Measurements from ENCODE around the gene FER.

FER gene

DNA sequence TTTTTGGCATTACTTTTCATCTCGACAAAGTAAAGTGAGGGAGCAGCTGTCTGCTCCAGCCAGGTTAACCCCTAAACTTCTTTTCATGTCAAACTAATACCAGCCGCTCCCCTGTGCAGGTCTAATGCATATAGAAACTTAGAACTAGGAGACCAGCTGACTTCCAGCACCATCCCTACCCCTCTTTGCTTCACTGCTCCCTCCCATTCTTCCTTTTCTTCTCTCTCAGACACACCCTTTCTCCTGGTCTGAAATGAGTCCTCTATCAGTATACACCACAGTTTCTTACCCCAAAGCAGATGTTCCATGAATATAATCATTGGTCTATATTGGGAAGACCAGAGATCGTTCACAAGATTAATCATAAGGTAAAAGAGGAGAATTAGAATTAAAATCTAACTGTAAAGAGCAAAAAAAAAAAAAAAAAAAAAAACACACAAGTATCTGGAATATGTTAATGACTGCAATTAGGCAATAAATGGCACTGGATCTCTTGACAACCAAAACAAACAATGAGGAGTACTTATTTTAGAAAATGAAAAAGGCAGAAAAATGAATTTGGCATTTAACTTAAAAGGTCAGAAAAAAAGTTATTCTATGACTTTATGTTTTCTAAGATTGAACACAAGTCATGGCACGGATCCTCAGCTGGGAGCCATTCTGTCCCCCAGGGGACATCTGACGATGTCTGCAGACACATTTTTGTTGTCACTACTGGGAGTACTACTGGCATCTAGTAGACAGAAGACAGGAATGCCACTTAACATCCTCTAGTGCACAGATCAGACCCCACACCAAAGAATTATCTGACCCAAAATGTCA, 452.3 kb downstream of the FER start:
- Histone ChIP-seq H2BK120ac (ENCODE audit: low read depth, low read length) (no peak overlapping the region), H3K4me3 (ENCODE audit: insufficient read depth in 1 of 2, low read depth in 1 of 2, low read length in 2 of 2) (no peak overlapping the region), H2BK12ac (ENCODE audit: low read length in 2 of 2) (no peak overlapping the region), H3K9me3 (ENCODE audit: control insufficient read depth, low read length) (peaks cover 7% of the 10 kb centered on the region), H2BK5ac (ENCODE audit: low read depth, low read length, poor library complexity, severe bottlenecking) (no peak overlapping the region), H3K14ac (ENCODE audit: low read length in 2 of 2) (no peak overlapping the region), H3K36me3 (ENCODE audit: control insufficient read depth in 1 of 2, insufficient read depth in 2 of 2, low read depth in 1 of 2, low read length in 2 of 2) (no peaks in the 10 kb centered on the region), H4K8ac (ENCODE audit: low read length) (no peak overlapping the region), H3K4me2 (ENCODE audit: low read length, poor library complexity, severe bottlenecking) (no peak overlapping the region), H3K18ac (ENCODE audit: low read depth in 1 of 2, low read length in 2 of 2) (peak overlapping the region in 1 of 2 experiments; percentile 11), H3K23ac (ENCODE audit: low read length in 2 of 2) (no peak overlapping the region), H2AK5ac (ENCODE audit: low read length, severe bottlenecking) (no peak overlapping the region), H3K4ac (ENCODE audit: low read depth in 1 of 2, low read length in 2 of 2) (no peak overlapping the region), H3K4me1 (ENCODE audit: control insufficient read depth, insufficient read depth, low read depth, low read length) (no peaks in the 10 kb centered on the region), H3K27me3 (ENCODE audit: control insufficient read depth in 1 of 2, insufficient read depth in 1 of 2, low read length in 2 of 2) (no peaks in the 10 kb centered on the region), H3K79me1 (replicated peaks; ENCODE audit: low read length, poor library complexity, severe bottlenecking) (no peaks in the 10 kb centered on the region), H2AFZ (ENCODE audit: low read depth, low read length) (no peak overlapping the region), H3K9ac (ENCODE audit: low read length) (no peak overlapping the region), H4K91ac (ENCODE audit: low read length) (no peak overlapping the region), H3K27ac (ENCODE audit: low read length, poor library complexity, severe bottlenecking) (no peak overlapping the region), H2BK15ac (ENCODE audit: low read depth, poor library complexity, severe bottlenecking) (no peak overlapping the region)
- DNase-seq: peak; percentile 49
- 83% methylated on average over 4 of the region's 5 CpGs for WGBS

DNA sequence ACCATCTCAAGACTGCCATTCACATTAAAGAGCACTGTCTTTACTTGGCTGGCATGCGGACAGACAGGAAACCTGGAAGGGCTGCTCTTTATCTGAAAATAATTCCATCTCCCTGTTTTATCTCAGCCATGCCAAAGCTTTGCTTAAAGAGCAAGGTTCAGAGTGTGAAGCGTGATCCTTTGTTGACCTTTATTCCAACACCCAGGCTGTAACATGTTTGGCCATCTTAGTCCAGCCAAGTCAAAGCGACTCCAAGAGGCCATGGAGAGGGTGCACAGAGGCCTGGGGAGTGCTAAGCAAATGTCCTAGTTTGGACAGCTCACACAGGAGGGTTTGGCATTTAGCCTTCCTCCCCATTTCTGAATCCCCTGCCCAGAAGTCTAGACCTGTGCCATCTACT, 467.3 kb downstream of the FER start:
- no peak overlapping the region for H3K9ac ChIP-seq (ENCODE audit: low read length)
- no peak overlapping the region for H3K4me2 ChIP-seq (ENCODE audit: low read length, poor library complexity, severe bottlenecking)
- H3K23ac ChIP-seq (ENCODE audit: low read length in 2 of 2): no peak overlapping the region
- H3K79me1 ChIP-seq (replicated peaks; ENCODE audit: low read length, poor library complexity, severe bottlenecking): no peaks in the 10 kb centered on the region
- H3K27ac ChIP-seq (ENCODE audit: low read length, poor library complexity, severe bottlenecking): no peak overlapping the region
- 90% methylated on average over 3 of the region's 3 CpGs for WGBS
- DNase-seq: no peak
- no peaks in the 10 kb centered on the region for H3K4me1 ChIP-seq (ENCODE audit: control insufficient read depth, insufficient read depth, low read depth, low read length)
- H3K36me3 ChIP-seq (ENCODE audit: control insufficient read depth in 1 of 2, insufficient read depth in 2 of 2, low read depth in 1 of 2, low read length in 2 of 2): no peaks in the 10 kb centered on the region
- no peak overlapping the region for H3K14ac ChIP-seq (ENCODE audit: low read length in 2 of 2)
- no peak overlapping the region for H2AFZ ChIP-seq (ENCODE audit: low read depth, low read length)
- peaks cover 6% of the 10 kb centered on the region for H3K9me3 ChIP-seq (ENCODE audit: control insufficient read depth, low read length)
- H3K4ac ChIP-seq (ENCODE audit: low read depth in 1 of 2, low read length in 2 of 2): no peak overlapping the region
- H2BK5ac ChIP-seq (ENCODE audit: low read depth, low read length, poor library complexity, severe bottlenecking): no peak overlapping the region
- no peak overlapping the region for H2AK5ac ChIP-seq (ENCODE audit: low read length, severe bottlenecking)
- no peak overlapping the region for H2BK15ac ChIP-seq (ENCODE audit: low read depth, poor library complexity, severe bottlenecking)
- H3K27me3 ChIP-seq (ENCODE audit: control insufficient read depth in 1 of 2, insufficient read depth in 1 of 2, low read length in 2 of 2): no peaks in the 10 kb centered on the region
- no peak overlapping the region for H3K4me3 ChIP-seq (ENCODE audit: insufficient read depth in 1 of 2, low read depth in 1 of 2, low read length in 2 of 2)
- H4K91ac ChIP-seq (ENCODE audit: low read length): no peak overlapping the region
- H2BK12ac ChIP-seq (ENCODE audit: low read length in 2 of 2): no peak overlapping the region
- no peak overlapping the region for H3K18ac ChIP-seq (ENCODE audit: low read depth in 1 of 2, low read length in 2 of 2)
- H2BK120ac ChIP-seq (ENCODE audit: low read depth, low read length): no peak overlapping the region
- H4K8ac ChIP-seq (ENCODE audit: low read length): no peak overlapping the region

DNA sequence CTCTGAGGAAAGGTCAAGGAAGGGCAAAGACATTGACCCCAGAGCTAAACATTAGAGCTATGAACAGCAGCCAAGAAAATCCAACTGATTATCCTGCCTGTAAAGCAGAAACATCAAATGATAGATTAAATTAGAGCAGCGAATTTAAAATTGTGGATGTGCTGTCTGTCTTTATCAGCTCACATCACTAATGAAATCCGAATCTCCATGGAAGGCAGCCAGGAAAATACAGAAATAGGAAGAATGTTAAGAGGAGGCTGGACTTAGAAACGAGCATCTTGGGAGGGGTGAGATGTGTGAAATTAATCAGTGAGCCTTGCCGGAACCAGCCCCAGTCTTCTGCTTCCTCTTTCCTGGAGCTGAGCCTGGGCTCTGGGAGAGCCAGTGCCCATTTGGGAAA, 471.1 kb downstream of the FER start:
- no peak overlapping the region for H2BK12ac ChIP-seq (ENCODE audit: low read length in 2 of 2)
- H3K27ac ChIP-seq (ENCODE audit: low read length, poor library complexity, severe bottlenecking): no peak overlapping the region
- no peak overlapping the region for H3K23ac ChIP-seq (ENCODE audit: low read length in 2 of 2)
- no peak overlapping the region for H3K4me2 ChIP-seq (ENCODE audit: low read length, poor library complexity, severe bottlenecking)
- no peaks in the 10 kb centered on the region for H3K79me1 ChIP-seq (replicated peaks; ENCODE audit: low read length, poor library complexity, severe bottlenecking)
- no peak overlapping the region for H4K8ac ChIP-seq (ENCODE audit: low read length)
- no peaks in the 10 kb centered on the region for H3K27me3 ChIP-seq (ENCODE audit: control insufficient read depth in 1 of 2, insufficient read depth in 1 of 2, low read length in 2 of 2)
- no peak overlapping the region for H3K18ac ChIP-seq (ENCODE audit: low read depth in 1 of 2, low read length in 2 of 2)
- WGBS: 84% methylated on average over 4 of the region's 4 CpGs
- no peak overlapping the region for H2AFZ ChIP-seq (ENCODE audit: low read depth, low read length)
- H3K9me3 ChIP-seq (ENCODE audit: control insufficient read depth, low read length): peaks cover 4% of the 10 kb centered on the region
- H3K4ac ChIP-seq (ENCODE audit: low read depth in 1 of 2, low read length in 2 of 2): no peak overlapping the region
- H3K4me3 ChIP-seq (ENCODE audit: insufficient read depth in 1 of 2, low read depth in 1 of 2, low read length in 2 of 2): no peak overlapping the region
- no peaks in the 10 kb centered on the region for H3K4me1 ChIP-seq (ENCODE audit: control insufficient read depth, insufficient read depth, low read depth, low read length)
- H2BK120ac ChIP-seq (ENCODE audit: low read depth, low read length): no peak overlapping the region
- H3K9ac ChIP-seq (ENCODE audit: low read length): no peak overlapping the region
- H4K91ac ChIP-seq (ENCODE audit: low read length): no peak overlapping the region
- H2BK5ac ChIP-seq (ENCODE audit: low read depth, low read length, poor library complexity, severe bottlenecking): no peak overlapping the region
- no peak overlapping the region for H2AK5ac ChIP-seq (ENCODE audit: low read length, severe bottlenecking)
- no peak for DNase-seq
- H2BK15ac ChIP-seq (ENCODE audit: low read depth, poor library complexity, severe bottlenecking): no peak overlapping the region
- H3K14ac ChIP-seq (ENCODE audit: low read length in 2 of 2): no peak overlapping the region
- H3K36me3 ChIP-seq (ENCODE audit: control insufficient read depth in 1 of 2, insufficient read depth in 2 of 2, low read depth in 1 of 2, low read length in 2 of 2): no peaks in the 10 kb centered on the region

DNA sequence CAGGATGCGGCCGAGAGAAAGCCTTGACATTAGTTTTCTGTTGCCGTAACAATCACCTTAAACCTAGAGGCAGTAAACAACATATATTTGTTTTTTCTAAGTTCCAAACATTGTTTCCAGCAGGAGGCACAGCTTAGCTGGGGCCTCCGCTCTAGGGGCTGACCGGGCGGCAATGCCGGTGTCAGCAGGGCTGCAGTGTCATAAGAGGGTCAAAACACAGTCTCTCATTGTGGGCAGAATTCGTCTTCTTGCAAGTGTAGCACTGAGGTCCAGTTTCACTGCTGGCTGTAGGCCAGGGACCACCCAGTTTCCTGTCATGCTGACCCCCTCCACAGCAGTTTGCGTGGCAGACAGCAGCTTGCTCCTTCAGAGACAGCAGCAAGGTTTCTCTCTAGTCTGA, 475.8 kb downstream of the FER start:
- Histone ChIP-seq H4K91ac (ENCODE audit: low read length) (no peak overlapping the region), H3K9me3 (ENCODE audit: control insufficient read depth, low read length) (no peaks in the 10 kb centered on the region), H3K14ac (ENCODE audit: low read length in 2 of 2) (no peak overlapping the region), H2BK120ac (ENCODE audit: low read depth, low read length) (no peak overlapping the region), H3K9ac (ENCODE audit: low read length) (no peak overlapping the region), H2AFZ (ENCODE audit: low read depth, low read length) (no peak overlapping the region), H4K8ac (ENCODE audit: low read length) (no peak overlapping the region), H2AK5ac (ENCODE audit: low read length, severe bottlenecking) (no peak overlapping the region), H3K18ac (ENCODE audit: low read depth in 1 of 2, low read length in 2 of 2) (no peak overlapping the region), H3K36me3 (ENCODE audit: control insufficient read depth in 1 of 2, insufficient read depth in 2 of 2, low read depth in 1 of 2, low read length in 2 of 2) (no peaks in the 10 kb centered on the region), H3K4me2 (ENCODE audit: low read length, poor library complexity, severe bottlenecking) (no peak overlapping the region), H2BK15ac (ENCODE audit: low read depth, poor library complexity, severe bottlenecking) (no peak overlapping the region), H3K4me1 (ENCODE audit: control insufficient read depth, insufficient read depth, low read depth, low read length) (no peaks in the 10 kb centered on the region), H3K79me1 (replicated peaks; ENCODE audit: low read length, poor library complexity, severe bottlenecking) (no peaks in the 10 kb centered on the region), H3K4ac (ENCODE audit: low read depth in 1 of 2, low read length in 2 of 2) (no peak overlapping the region), H3K27me3 (ENCODE audit: control insufficient read depth in 1 of 2, insufficient read depth in 1 of 2, low read length in 2 of 2) (no peaks in the 10 kb centered on the region), H3K4me3 (ENCODE audit: insufficient read depth in 1 of 2, low read depth in 1 of 2, low read length in 2 of 2) (no peak overlapping the region), H2BK5ac (ENCODE audit: low read depth, low read length, poor library complexity, severe bottlenecking) (no peak overlapping the region), H3K27ac (ENCODE audit: low read length, poor library complexity, severe bottlenecking) (no peak overlapping the region), H2BK12ac (ENCODE audit: low read length in 2 of 2) (no peak overlapping the region), H3K23ac (ENCODE audit: low read length in 2 of 2) (no peak overlapping the region)
- no peak for DNase-seq
- whole genome bisulfite sequencing: 84% methylated on average over 9 of the region's 9 CpGs

Data from mesenchymal stem cell (in vitro differentiated cells and primary cell).